Glomerular visceral epithelial cell (primary cell): Measurements from ENCODE around the gene NAGS.
"Not testable (repeated sequence)": the region's sequence is repeated elsewhere in the genome, so short reads cannot be mapped to it uniquely, and the experiment has no call there.

Experiments
- DNase-seq: peaks from one replicate; pipeline ENCODE4 v3.0.0-alpha.2; 2016; ENCODE audit errors: extremely low spot score

The NAGS gene

GRCh38 chr17:44039829-44040635 is 35.6 kb downstream of the NAGS start:
- no peak for DNase-seq

GRCh38 chr17:44043272-44043696 is 38.9 kb downstream of the NAGS start:
- DNase-seq = no peak

GRCh38 chr17:44044071-44044470 is 39.6 kb downstream of the NAGS start:
- no peak for DNase-seq

- no peak for DNase-seq
Observed at GRCh38 chr17:44045486-44045885, 41.1 kb downstream of the NAGS start.

- not testable (repeated sequence) for DNase-seq
Observed at GRCh38 chr17:44046893-44047292, 42.5 kb downstream of the NAGS start.

GRCh38 chr17:44049294-44050060 is 45.1 kb downstream of the NAGS start:
- DNase-seq = no peak

GRCh38 chr17:44053125-44053872 is 48.9 kb downstream of the NAGS start:
- no peak for DNase-seq
